Measurements from ENCODE around the gene ZC3H18.

The ZC3H18 gene

GRCh38 chr16:88525663-88525990 lies 44.6 kb upstream of the ZC3H18 start:
- no peaks in the 10 kb centered on the region for H3K27me3 ChIP-seq (replicated peaks; ENCODE audit: insufficient read depth, low read length)
- no peak for DNase-seq
- no peak overlapping the region for H3K4me3 ChIP-seq (ENCODE audit: low read length)
- H4K20me1 ChIP-seq (ENCODE audit: insufficient read depth, low read length) = no peaks in the 10 kb centered on the region
- no peaks in the 10 kb centered on the region for H3K36me3 ChIP-seq (replicated peaks; ENCODE audit: insufficient read depth, low read length)
- H3K27ac ChIP-seq (ENCODE audit: low read length) = no peak overlapping the region
- H3K9me3 ChIP-seq (replicated peaks; ENCODE audit: insufficient read depth, low read length) = no peaks in the 10 kb centered on the region
- no peaks in the 10 kb centered on the region for H3K9me2 ChIP-seq (replicated peaks; ENCODE audit: insufficient read depth, low read length)
- H3K4me2 ChIP-seq (ENCODE audit: low read depth, low read length) = no peak overlapping the region
- no peaks in the 10 kb centered on the region for H3K79me2 ChIP-seq (ENCODE audit: low read length)
- H3K4me1 ChIP-seq (ENCODE audit: low read length) = no peaks in the 10 kb centered on the region
- TF ChIP-seq, protein P1, sequence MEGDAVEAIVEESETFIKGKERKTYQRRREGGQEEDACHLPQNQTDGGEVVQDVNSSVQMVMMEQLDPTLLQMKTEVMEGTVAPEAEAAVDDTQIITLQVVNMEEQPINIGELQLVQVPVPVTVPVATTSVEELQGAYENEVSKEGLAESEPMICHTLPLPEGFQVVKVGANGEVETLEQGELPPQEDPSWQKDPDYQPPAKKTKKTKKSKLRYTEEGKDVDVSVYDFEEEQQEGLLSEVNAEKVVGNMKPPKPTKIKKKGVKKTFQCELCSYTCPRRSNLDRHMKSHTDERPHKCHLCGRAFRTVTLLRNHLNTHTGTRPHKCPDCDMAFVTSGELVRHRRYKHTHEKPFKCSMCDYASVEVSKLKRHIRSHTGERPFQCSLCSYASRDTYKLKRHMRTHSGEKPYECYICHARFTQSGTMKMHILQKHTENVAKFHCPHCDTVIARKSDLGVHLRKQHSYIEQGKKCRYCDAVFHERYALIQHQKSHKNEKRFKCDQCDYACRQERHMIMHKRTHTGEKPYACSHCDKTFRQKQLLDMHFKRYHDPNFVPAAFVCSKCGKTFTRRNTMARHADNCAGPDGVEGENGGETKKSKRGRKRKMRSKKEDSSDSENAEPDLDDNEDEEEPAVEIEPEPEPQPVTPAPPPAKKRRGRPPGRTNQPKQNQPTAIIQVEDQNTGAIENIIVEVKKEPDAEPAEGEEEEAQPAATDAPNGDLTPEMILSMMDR (IDR thresholded peaks at IDR 0.05; ENCODE audit: low read length) = no peak
- TF ChIP-seq EZH2 (optimal IDR thresholded peaks at IDR 0.05; ENCODE audit: low read depth, low read length) = no peak
- TF ChIP-seq EZH2phosphoT487 (IDR thresholded peaks at IDR 0.05; ENCODE audit: low read length) = no peak
- no peak overlapping the region for H3K9ac ChIP-seq (ENCODE audit: low read length)
- H3F3A ChIP-seq (ENCODE audit: insufficient read depth, low read length) = no peaks in the 10 kb centered on the region
- H2AFZ ChIP-seq (ENCODE audit: low read length) = no peak overlapping the region

DNA sequence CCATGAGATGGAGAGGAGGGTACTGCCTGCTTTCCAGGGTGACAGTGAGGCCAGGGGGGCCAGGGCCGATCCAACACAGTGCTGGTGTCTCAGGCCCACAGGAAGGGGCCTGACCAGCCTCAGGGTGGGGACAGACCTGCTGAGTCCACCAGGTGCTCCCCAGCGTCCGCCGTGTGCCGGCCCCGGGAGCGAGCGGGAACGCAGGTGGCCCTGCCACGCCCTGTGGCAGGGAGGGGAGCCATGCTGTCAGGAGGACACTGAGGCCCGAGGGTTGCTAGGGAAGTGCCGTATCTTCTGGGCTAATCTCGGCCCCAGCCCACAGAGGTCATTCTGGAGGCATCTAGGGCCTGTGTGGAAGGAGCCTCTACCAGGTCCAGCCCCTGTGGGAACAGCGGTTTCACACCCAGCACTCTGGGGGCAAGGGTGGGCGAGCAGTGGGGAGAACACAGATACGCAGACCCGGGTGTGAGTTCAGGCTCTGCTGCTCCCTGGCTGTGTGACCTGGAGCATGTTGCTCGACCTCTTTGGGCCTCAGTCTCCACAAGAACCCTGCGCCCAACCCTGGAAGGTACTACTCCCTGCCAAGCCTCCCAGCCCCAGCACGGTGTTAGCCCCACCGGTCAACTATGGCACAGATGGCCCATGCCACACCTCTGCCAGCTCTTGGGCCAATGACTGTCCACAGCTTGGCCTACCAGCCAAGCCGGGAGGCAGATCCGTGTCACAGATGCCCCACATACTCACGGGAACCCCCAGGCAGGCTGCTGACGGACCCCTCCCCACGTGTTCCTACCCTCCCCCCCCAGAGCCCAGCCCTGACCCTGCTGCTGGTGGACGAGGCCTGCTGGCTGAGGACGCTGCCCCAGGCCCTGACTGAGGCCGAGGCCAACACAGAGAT lies 43.9 kb upstream of the ZC3H18 start:
- DNase-seq = no peak
- Histone ChIP-seq H3F3A (ENCODE audit: insufficient read depth, low read length) (no peaks in the 10 kb centered on the region), H3K27me3 (replicated peaks; ENCODE audit: insufficient read depth, low read length) (no peaks in the 10 kb centered on the region), H2AFZ (ENCODE audit: low read length) (no peak overlapping the region), H3K4me2 (ENCODE audit: low read depth, low read length) (no peak overlapping the region), H3K9me3 (replicated peaks; ENCODE audit: insufficient read depth, low read length) (no peaks in the 10 kb centered on the region), H3K9me2 (replicated peaks; ENCODE audit: insufficient read depth, low read length) (no peaks in the 10 kb centered on the region), H3K9ac (ENCODE audit: low read length) (no peak overlapping the region), H3K79me2 (ENCODE audit: low read length) (no peaks in the 10 kb centered on the region), H3K4me1 (ENCODE audit: low read length) (no peaks in the 10 kb centered on the region), H4K20me1 (ENCODE audit: insufficient read depth, low read length) (no peaks in the 10 kb centered on the region), H3K27ac (ENCODE audit: low read length) (no peak overlapping the region), H3K4me3 (ENCODE audit: low read length) (no peak overlapping the region), H3K36me3 (replicated peaks; ENCODE audit: insufficient read depth, low read length) (no peaks in the 10 kb centered on the region)
- no peak for TF ChIP-seq EZH2phosphoT487 (IDR thresholded peaks at IDR 0.05; ENCODE audit: low read length)
- TF ChIP-seq EZH2 (optimal IDR thresholded peaks at IDR 0.05; ENCODE audit: low read depth, low read length) = no peak
- TF ChIP-seq, protein P1 (IDR thresholded peaks at IDR 0.05; ENCODE audit: low read length) = no peak

DNA sequence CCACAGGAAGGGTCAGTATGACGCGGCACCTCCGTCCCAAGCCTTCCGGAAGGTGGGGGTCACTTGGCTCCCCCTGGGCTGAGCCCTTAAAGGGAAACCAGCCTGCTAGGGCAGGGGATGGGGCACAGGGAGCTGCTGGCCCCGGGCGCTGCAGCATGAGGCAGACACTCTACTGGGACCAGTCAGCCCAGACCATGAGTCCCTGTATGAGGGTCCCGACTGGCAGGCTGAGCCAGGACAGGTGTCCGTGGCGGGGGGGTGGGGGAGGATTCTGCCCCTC lies 43.4 kb upstream of the ZC3H18 start:
- H3K4me2 ChIP-seq (ENCODE audit: low read depth, low read length) = no peak overlapping the region
- no peaks in the 10 kb centered on the region for H3K9me3 ChIP-seq (replicated peaks; ENCODE audit: insufficient read depth, low read length)
- no peak overlapping the region for H3K27ac ChIP-seq (ENCODE audit: low read length)
- H3K9me2 ChIP-seq (replicated peaks; ENCODE audit: insufficient read depth, low read length) = no peaks in the 10 kb centered on the region
- no peak for DNase-seq
- no peaks in the 10 kb centered on the region for H3K79me2 ChIP-seq (ENCODE audit: low read length)
- no peaks in the 10 kb centered on the region for H4K20me1 ChIP-seq (ENCODE audit: insufficient read depth, low read length)
- H3K4me1 ChIP-seq (ENCODE audit: low read length) = no peaks in the 10 kb centered on the region
- no peaks in the 10 kb centered on the region for H3F3A ChIP-seq (ENCODE audit: insufficient read depth, low read length)
- no peak overlapping the region for H3K9ac ChIP-seq (ENCODE audit: low read length)
- TF ChIP-seq, protein P1 (IDR thresholded peaks at IDR 0.05; ENCODE audit: low read length) = no peak
- TF ChIP-seq EZH2 (optimal IDR thresholded peaks at IDR 0.05; ENCODE audit: low read depth, low read length) (no peak), EZH2phosphoT487 (IDR thresholded peaks at IDR 0.05; ENCODE audit: low read length) (no peak)
- H3K27me3 ChIP-seq (replicated peaks; ENCODE audit: insufficient read depth, low read length) = no peaks in the 10 kb centered on the region
- no peaks in the 10 kb centered on the region for H3K36me3 ChIP-seq (replicated peaks; ENCODE audit: insufficient read depth, low read length)
- H2AFZ ChIP-seq (ENCODE audit: low read length) = no peak overlapping the region
- no peak overlapping the region for H3K4me3 ChIP-seq (ENCODE audit: low read length)

Data from MM.1S (cell line).